Stomach (tissue), 9 donors: ENCODE data around the gene ENOPH1. TPM values are rescaled to one million over a fixed set of nuclear protein-coding genes. Genes with fewer than 3 reads are reported as not detected.

Experiments used
- DNase-seq, 2 donors: peaks; one replicate each; pipeline versions ENCODE4 v3.0.0 to v3.0.0-alpha.2; 2013 to 2019
- H3K27ac ChIP-seq, 5 donors: fragments of 200-600 bp in 4 of 5; sonication (generic) in 4 of 5; one replicate each; pipeline ENCODE4 v1.5.1; 2013 to 2019; ENCODE audit warnings: mild to moderate bottlenecking in 1 of 5, moderate library complexity in 1 of 5
- H3K27me3 ChIP-seq, 3 donors: fragments of 200-600 bp; sonication (generic); one replicate each; pipeline ENCODE4 v1.5.1; 2017 to 2019; ENCODE audit warnings: mixed run types in 1 of 3
- H3K36me3 ChIP-seq, 4 donors: fragments of 200-600 bp; sonication (generic); 1 replicate in 3 of 4; 2 replicates in 1 of 4; pipeline ENCODE4 v1.5.1; 2016 to 2019
- H3K4me1 ChIP-seq, 4 donors: fragments of 200-600 bp; sonication (generic); one replicate each; pipeline ENCODE4 v1.5.1; 2016 to 2019
- H3K4me3 ChIP-seq, 4 donors: fragments of 200-600 bp; sonication (generic) in 3 of 4; one replicate each; pipeline ENCODE4 v1.5.1; 2016 to 2019; ENCODE audit warnings: mild to moderate bottlenecking in 1 of 4
- H3K9me3 ChIP-seq, 4 donors: fragments of 200-600 bp; sonication (generic); one replicate each; pipeline ENCODE4 v1.5.1; 2016 to 2019
- CTCF ChIP-seq, 7 experiments: fragments of 450-650 bp in 4 of 7; fragments of 200-600 bp in 3 of 7; sonication (generic) in 3 of 7; IDR thresholded peaks; one replicate each; pipeline ENCODE4 v1.5.1; 2016 to 2019; ENCODE audit warnings: antibody characterized with exemption in 7 of 7, control low read depth in 2 of 7, mild to moderate bottlenecking in 1 of 7
- EP300 ChIP-seq: sonication (generic); formaldehyde crosslinking; IDR thresholded peaks from one replicate; pipeline ENCODE4 v1.6.1; 2017; ENCODE audit warnings: antibody characterized with exemption
- POLR2A ChIP-seq, 4 donors: fragments of 450-650 bp; IDR thresholded peaks; one replicate each; pipeline ENCODE4 v1.6.1; 2016; ENCODE audit warnings: antibody characterized with exemption in 4 of 4, control low read depth in 2 of 4, mild to moderate bottlenecking in 1 of 4, moderate library complexity in 1 of 4
- POLR2AphosphoS5 ChIP-seq, 3 donors: sonication (generic); formaldehyde crosslinking; IDR thresholded peaks; one replicate each; pipeline ENCODE4 v1.6.1; 2016; ENCODE audit warnings: antibody characterized with exemption in 3 of 3
- WGBS, 5 donors: extraction: QIAGEN DNeasy Blood & Tissue Kit in 3 of 5; methylation state at CpG; one replicate each; pipeline versions ENCODE4 v1.1.5 to v1.1.7; 2013 to 2018; 5-methylcytosine and 5-hydroxymethylcytosine counted together
- intact Hi-C: fragments of 100-400 bp; cut with DNase I; formaldehyde crosslinking; loops from one replicate; pipeline ENCODE4 v1.15.1; 2023; ENCODE audit warnings: low total_unique reads
- polyA plus RNA-seq, 3 donors: library from polyadenylated mRNA; stranded (reverse); fragments of 200-250 nt; gene quantifications; one replicate each; pipeline ENCODE4 v1.2.3, GENCODE V29; 2013
- total RNA-seq, 5 donors: library from RNA; depleted of rRNA; stranded (reverse); fragments of >200 nt; gene quantifications; one replicate each; pipeline versions ENCODE4 v1.1.0 to v1.2.3, GENCODE V29; 2014 to 2016
- donor health status: healthy with polysubstance abuse.
- donor health status: Bipolar disorder and iron deficiency.
- donor health status: healthy.

ENOPH1 gene
- total and polyA plus RNA-seq, 8 donors: 0.58 to 35.1 (median 30.1) TPM

- TF ChIP-seq EP300 (no peak), POLR2A (IDR thresholded peaks at IDR 0.05) (no peak), POLR2AphosphoS5 (IDR thresholded peaks at IDR 0.05) (no peak), CTCF (IDR thresholded peaks at IDR 0.05) (no peak)
- intact Hi-C loops: no loop called here
- Histone ChIP-seq H3K27me3 (no peaks in the 10 kb centered on the region), H3K4me1 (no peaks in the 10 kb centered on the region), H3K27ac (no peak overlapping the region), H3K36me3 (peaks cover 14 to 89% (median 78%) of the 10 kb centered on the region in 4 donors), H3K4me3 (no peak overlapping the region), H3K9me3 (no peaks in the 10 kb centered on the region)
- no peak for DNase-seq
- WGBS, 5 donors: 94 to 97% (median 97%) methylated on average over 7 of the region's 7 CpGs
Observed at GRCh38 chr4:82452026-82452425, 21.6 kb downstream of the ENOPH1 start.

GRCh38 chr4:82457266-82457665, 26.9 kb downstream of the ENOPH1 start:
- intact Hi-C loops: no loop called here
- Histone ChIP-seq H3K27me3 (no peaks in the 10 kb centered on the region), H3K4me1 (no peaks in the 10 kb centered on the region), H3K4me3 (no peak overlapping the region), H3K9me3 (no peaks in the 10 kb centered on the region), H3K27ac (no peak overlapping the region), H3K36me3 (peaks cover 17 to 83% (median 75%) of the 10 kb centered on the region in 4 donors)
- no peak for DNase-seq
- no peak for TF ChIP-seq EP300
- no peak for TF ChIP-seq POLR2A (IDR thresholded peaks at IDR 0.05)
- TF ChIP-seq CTCF (IDR thresholded peaks at IDR 0.05): no peak
- no peak for TF ChIP-seq POLR2AphosphoS5 (IDR thresholded peaks at IDR 0.05)
- WGBS, 5 donors: 86 to 94% (median 91%) methylated on average over 7 of the region's 7 CpGs

- TF ChIP-seq POLR2AphosphoS5 (IDR thresholded peaks at IDR 0.05): no peak
- TF ChIP-seq POLR2A (IDR thresholded peaks at IDR 0.05): no peak
- no peak for TF ChIP-seq EP300
- no peak for TF ChIP-seq CTCF (IDR thresholded peaks at IDR 0.05)
- intact Hi-C loops: no loop called here
- Histone ChIP-seq H3K36me3 (peaks cover 17 to 68% (median 63%) of the 10 kb centered on the region in 4 donors), H3K4me1 (peaks cover 0 to 12% (median 4%) of the 10 kb centered on the region in 4 donors), H3K27ac (no peak overlapping the region), H3K4me3 (no peak overlapping the region), H3K27me3 (no peaks in the 10 kb centered on the region), H3K9me3 (no peaks in the 10 kb centered on the region)
- DNase-seq: no peak
- WGBS, 5 donors: 73 to 96% (median 91%) methylated on average over 2 of the region's 2 CpGs
Observed at GRCh38 chr4:82458729-82459128, 28.3 kb downstream of the ENOPH1 start.

- H3K4me3 ChIP-seq: no peak overlapping the region
- WGBS, 5 donors: 67 to 84% (median 72%) methylated on average over 2 of the region's 2 CpGs
Observed at GRCh38 chr4:82461710-82462109, 31.3 kb downstream of the ENOPH1 start.

GRCh38 chr4:82462415-82462831, 32.0 kb downstream of the ENOPH1 start:
- peak overlapping the region in 1 of 5 donors; percentile 50 for H3K27ac ChIP-seq
- H3K27me3 ChIP-seq: no peaks in the 10 kb centered on the region
- H3K4me1 ChIP-seq: peaks cover 0 to 12% (median 4%) of the 10 kb centered on the region in 4 donors
- H3K36me3 ChIP-seq: peaks cover 8 to 37% (median 33%) of the 10 kb centered on the region in 4 donors
- peak; percentile 90 to 94 for DNase-seq
- peak in 2 of 3 donors; percentile 43 to 74 for TF ChIP-seq POLR2AphosphoS5 (IDR thresholded peaks at IDR 0.05)
- TF ChIP-seq EP300: no peak
- peak in 5 of 7 experiments; percentile 20 to 95 (median 92) for TF ChIP-seq CTCF (IDR thresholded peaks at IDR 0.05)
- H3K9me3 ChIP-seq: no peaks in the 10 kb centered on the region
- H3K4me3 ChIP-seq: no peak overlapping the region
- 4 to 10% (median 8%) methylated on average over 7 of the region's 7 CpGs for WGBS, 5 donors
- intact Hi-C loops: loop anchor here (10.0 kb wide), 2 partner anchors 282 to 342 kb away; no protein-coding TSS in a partner anchor

More at GRCh38 chr4:82461710-82462109, 31.3 kb downstream of the ENOPH1 start:
- DNase-seq: no peak
- H3K36me3 ChIP-seq: peaks cover 15 to 45% (median 40%) of the 10 kb centered on the region in 4 donors
- TF ChIP-seq POLR2A (IDR thresholded peaks at IDR 0.05): no peak
- no peak for TF ChIP-seq EP300
- no peak for TF ChIP-seq POLR2AphosphoS5 (IDR thresholded peaks at IDR 0.05)
- intact Hi-C loops: loop anchor here (10.0 kb wide), 2 partner anchors 283 to 343 kb away; no protein-coding TSS in a partner anchor
- H3K27ac ChIP-seq: no peak overlapping the region
- H3K9me3 ChIP-seq: no peaks in the 10 kb centered on the region
- peaks cover 0 to 12% (median 4%) of the 10 kb centered on the region in 4 donors for H3K4me1 ChIP-seq
- no peaks in the 10 kb centered on the region for H3K27me3 ChIP-seq
